Inferior parietal cortex (tissue), 1 donor: ENCODE measurements around the gene KCNK3.

Source experiments
- DNase-seq: peaks from one replicate; pipeline ENCODE4 v3.0.0-alpha.2; 2016; ENCODE audit errors: extremely low spot score

The KCNK3 gene

DNA sequence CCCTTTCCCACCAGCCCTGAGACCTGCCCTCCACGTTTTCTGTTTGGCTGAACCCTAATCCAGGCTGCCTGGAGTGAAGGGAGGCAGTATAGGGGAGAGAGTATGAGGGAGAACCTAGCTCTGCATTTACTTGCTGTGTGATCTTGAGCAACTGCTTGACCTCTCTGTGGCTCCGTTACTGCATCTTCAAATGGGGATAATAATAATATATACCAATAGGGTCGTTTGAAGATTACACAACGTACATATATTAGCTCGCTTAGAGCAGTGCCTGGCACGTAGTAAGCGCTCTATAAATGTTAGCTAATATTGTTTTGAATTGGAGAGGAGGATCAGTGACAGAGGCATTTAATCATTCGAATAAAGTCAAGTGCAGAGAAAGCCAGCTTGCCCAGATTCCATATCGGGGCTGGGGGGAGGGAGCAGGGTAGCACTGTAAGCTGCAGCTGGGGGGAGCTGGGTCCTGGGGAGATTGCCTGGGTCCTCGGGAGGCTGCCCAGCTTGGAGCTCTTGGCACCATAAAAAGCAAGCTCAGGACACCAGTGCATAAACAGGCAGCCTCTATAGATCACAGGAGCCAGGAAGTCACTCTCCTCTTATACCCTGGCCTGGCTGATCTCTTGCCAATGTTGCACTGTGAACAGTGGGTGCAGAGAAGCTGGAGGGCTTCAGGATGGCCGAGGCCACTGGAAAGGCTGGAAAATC is 19.1 kb downstream of the KCNK3 start:
- no peak for DNase-seq

DNA sequence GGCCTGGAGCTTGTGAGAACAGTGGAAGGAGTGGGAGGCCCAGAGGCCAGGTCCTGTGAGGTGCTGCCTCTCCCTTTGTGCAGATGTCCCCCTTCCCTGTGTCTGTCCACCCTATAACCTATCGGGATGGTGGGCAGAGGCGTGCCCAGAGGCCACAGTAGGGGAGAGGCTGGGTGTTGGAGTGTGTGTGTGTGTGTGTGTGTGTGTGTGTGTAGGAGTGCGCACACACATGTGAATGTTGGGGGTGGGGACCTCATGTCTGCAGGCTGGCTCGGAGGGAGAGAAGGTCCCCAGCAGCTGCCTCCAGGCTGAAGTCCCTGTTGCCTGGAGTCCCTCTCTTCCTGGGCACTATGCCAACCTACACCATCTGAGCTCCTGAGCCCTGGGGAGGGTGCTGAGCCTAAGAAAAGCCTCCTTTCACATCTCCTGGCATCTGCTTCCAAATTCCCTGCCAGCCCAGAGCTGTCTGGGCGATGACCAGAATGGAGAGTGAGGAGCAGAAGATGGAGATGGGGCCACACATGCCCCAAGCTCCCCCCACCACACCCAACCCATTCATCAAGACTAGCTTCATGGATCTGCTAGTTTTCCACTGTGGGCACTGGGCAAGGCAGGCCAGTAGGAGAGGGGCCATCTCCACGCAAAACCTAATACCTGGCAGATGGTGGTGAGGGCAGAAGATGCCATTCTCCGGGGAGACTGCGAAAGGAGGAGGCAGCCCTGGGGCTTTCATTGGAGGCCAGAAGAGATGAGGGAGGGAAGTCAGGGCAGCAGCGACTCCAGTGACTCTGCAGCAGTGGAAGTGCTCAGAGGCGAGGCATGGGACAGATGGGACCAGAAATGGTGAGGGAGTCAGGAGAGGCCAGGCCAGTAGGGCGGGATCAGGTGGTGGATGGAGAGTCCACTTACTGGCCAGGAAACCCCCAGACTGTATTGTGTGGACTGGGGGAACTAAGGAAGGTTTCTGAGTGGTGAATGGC is 20.3 kb downstream of the KCNK3 start:
- peak; percentile 86 for DNase-seq

DNA sequence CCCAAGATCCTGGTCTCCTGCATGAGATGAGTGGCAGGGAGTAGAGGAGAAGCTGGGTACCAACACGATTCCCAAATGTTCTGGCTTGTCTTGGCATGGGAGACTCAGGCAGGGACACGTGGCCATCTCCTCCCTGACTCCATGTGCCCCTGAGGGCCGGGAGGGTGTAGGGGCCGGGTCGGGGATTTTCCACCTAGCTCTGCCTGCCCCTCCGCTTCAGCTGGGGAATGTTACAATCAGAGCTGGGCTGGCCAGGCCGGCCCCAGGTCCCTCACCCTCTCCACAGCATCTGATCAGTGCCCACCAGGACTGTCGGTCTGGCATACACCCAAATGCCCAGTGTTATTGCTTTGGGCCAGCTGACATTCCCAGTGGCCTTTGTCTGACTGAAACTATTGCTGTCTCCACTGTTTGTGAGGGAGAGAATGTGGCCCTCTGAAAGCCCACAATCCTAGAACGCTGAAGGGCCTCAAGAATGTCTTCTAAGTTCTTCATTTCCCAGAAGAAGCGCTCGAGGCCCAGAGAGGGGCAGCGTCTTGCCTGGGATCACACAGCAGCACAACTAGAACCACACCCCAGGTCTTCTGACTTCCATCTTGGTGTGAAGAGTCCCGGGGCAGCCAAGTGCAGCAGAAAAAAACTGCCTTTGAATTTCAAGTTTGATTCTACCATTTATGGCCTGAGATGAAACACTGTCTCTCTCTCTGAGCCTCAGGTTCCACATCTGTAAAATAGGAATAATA is 23.2 kb downstream of the KCNK3 start:
- no peak for DNase-seq

DNA sequence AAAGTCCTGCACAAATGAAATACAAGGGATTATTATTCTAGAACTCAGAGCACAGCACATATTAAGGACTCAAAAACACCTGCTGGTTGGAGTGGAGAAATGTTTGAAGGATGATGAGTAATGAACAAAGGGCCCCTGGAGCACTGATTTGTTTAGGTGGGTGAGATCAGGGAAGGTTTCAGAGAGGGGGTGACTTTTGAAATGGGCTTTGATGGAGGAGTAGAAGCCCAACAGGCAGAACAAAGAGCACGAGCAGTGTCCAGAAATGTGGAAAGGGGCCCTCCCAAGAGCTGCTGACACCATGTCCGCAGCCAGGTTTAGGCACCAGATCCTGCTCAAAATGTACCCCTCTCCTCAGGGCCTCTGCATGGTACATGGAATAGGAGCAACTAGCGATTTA is 23.8 kb downstream of the KCNK3 start:
- DNase-seq, result no peak

- DNase-seq, result no peak
Measured at GRCh38 chr2:26716769-26717168, 24.2 kb downstream of the KCNK3 start.

- DNase-seq, result no peak
Measured at GRCh38 chr2:26717362-26717761, 24.8 kb downstream of the KCNK3 start.

GRCh38 chr2:26718949-26719686 is 26.6 kb downstream of the KCNK3 start:
- DNase-seq, result no peak

DNA sequence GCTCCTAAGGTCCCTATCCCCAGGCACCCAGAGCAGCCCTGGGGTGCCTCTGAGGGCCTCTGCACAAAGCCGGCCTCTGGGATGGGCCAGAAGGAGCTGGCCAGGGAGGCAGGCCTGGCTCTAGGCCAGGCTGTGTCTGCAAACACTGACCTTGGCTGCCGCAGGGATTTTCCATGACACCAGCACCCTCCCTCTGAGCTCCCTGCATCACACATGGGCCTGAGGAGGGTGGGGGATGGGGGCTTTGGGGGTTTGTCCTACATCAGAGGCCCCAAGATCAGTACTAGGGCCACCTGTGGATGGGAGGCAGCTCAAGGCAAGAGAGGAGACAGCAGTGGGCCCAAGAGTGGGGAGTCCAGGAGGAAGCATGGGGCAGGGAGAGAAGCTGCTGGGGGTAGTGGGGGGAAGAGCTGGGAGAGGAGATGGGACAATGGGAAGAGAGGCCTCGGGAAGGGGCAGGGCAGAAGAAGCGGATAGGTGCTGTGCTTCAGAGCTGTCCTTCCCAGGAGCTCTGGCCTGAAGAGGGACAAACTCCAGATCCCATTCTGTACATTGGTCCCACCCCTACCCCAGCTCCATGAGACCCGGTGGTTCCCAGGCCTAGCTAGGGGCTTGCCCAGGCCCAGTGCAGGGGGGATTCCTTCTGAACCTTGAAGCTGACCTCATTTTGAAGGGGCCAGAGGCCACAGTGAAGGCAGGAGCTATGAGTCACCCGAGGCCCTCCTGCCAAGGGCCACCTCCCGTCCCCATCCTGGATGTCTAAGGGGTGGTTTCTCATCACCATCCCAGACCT is 28.0 kb downstream of the KCNK3 start:
- DNase-seq, result no peak

DNA sequence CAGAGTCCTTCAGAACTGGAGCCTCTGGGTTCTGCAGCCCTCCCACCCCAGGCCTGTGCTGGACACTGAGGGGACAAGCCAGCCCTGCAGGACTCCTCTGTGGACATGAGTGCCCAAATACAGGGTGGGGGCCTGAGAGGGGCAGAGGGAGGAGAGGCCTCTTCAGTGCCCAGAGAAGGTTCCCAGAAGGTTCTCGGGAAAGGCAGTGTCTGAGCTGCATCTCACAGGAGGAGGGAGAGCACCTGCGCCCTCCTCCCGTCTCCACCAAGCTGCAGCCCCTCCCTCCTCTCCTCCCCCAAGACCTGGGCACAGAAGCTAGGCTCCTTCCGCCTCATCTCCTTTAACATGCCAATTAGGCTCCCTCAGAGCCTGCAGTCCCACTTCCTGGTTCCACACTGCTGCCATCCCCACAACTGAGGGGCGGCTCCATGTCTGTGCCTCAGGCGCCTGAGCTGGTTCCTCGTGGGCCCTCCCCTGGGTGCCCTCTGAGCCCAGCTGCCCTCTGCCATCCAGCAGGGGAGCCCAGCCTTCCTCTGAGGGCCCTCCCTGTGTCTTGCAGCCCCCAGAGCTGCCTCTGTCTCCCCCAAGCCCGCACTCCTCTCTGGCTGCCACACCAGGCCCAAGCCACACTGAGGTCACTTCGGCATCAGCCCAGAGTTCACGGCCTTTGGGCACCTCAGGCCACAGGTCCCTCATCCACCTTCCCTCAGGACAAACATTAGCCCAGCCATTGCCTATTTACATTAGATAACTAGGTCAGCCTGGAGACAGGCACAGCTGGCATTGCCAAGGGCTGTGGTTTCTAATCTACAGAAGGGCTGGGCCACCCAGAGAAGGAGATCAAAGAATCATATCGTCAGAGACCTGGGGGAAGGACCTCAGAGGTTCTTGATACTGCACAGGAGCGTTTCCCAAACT is 28.9 kb downstream of the KCNK3 start:
- DNase-seq, result no peak

GRCh38 chr2:26722328-26722727 is 29.8 kb downstream of the KCNK3 start:
- no peak for DNase-seq

GRCh38 chr2:26722911-26723310 is 30.4 kb downstream of the KCNK3 start:
- no peak for DNase-seq

DNA sequence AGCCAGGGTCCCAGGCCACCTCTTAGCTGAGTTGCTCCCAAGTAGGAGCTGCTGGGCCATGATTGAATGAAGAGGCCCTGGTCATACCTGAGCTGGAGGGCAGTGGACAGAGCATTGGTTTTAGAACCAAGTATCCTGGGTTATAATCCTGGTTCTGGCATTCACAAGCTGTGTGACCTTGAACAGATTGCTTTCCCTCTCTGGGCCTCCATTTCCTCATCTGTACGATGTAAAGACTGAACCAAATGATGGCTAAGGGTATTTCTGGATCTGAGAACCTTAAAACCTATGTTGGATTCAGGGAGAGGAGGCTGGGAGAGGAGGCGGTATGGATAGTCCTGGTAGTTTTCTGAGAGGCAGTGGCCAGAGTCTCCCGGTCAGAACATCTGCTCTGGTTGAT is 31.0 kb downstream of the KCNK3 start:
- no peak for DNase-seq

DNA sequence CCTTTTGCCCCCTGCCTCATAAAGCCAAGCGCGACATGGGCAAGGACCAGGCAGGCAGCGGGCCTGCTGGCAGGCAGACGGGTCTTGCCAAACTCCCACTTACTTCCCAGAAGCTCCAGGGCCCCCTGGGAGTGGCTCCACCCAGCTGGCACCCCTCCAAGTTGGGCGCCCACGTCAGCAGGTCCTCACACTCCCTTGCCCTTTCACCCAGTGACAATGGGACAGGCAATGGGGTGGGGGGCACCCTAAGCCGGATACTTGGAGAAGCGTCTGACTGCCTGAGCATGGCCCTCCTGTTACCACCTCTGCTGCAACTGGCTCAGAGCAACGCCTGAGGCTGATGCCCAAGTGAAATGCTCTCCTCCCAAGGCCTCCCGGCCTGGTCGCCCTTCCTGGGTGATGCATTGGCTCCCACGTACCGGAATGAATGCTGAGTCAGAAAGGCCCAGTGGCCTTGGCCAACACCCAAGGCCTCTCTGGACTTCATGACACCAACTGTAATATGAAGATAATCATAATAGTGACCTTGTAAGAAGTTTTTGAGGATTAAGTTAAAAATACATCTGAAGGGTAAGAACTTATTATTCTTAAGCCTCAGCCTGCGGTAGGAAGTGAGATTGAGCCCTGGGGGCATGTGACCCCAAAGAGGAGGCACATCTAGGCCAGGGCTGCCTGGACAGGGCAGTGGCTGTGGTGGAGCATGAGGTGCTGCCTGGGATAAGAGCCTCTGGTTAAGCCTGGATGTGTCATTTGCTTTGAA is 31.6 kb downstream of the KCNK3 start:
- no peak for DNase-seq

GRCh38 chr2:26724784-26725520 is 32.4 kb downstream of the KCNK3 start:
- DNase-seq, result no peak

DNA sequence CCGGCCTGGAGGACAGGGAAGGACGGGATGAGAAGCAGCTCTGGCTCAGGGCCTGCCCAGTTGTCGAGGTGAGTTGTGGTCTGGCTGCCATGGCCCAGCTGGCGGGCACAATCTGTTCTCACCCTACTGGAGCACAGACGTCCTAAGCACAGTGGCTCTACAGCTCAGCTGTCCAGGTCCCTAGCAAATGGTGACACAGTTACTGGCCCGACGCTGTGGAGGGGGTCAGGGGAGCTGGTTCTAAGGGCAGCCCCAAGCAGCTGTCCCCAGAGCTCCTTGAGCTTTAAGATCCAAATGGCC is 32.9 kb downstream of the KCNK3 start:
- no peak for DNase-seq

DNA sequence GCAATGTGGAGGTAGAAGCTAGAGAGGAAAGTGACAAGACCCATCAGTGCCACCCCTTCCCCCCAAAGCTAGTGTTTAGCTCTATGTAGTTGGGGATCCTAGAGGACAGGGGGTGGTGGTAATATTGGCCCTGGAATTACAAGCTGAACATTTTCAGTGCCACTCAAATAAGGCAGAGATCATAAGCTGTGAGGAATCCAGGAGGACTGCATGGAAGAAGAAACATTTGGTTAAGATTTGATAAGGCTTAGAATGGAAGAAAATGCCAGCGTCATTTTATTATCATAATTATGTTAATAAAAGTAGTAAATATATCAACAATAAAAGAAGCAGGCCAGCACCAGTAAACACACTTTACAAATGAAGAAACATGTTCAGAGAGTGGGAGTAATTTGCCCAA is 33.7 kb downstream of the KCNK3 start:
- no peak for DNase-seq

DNA sequence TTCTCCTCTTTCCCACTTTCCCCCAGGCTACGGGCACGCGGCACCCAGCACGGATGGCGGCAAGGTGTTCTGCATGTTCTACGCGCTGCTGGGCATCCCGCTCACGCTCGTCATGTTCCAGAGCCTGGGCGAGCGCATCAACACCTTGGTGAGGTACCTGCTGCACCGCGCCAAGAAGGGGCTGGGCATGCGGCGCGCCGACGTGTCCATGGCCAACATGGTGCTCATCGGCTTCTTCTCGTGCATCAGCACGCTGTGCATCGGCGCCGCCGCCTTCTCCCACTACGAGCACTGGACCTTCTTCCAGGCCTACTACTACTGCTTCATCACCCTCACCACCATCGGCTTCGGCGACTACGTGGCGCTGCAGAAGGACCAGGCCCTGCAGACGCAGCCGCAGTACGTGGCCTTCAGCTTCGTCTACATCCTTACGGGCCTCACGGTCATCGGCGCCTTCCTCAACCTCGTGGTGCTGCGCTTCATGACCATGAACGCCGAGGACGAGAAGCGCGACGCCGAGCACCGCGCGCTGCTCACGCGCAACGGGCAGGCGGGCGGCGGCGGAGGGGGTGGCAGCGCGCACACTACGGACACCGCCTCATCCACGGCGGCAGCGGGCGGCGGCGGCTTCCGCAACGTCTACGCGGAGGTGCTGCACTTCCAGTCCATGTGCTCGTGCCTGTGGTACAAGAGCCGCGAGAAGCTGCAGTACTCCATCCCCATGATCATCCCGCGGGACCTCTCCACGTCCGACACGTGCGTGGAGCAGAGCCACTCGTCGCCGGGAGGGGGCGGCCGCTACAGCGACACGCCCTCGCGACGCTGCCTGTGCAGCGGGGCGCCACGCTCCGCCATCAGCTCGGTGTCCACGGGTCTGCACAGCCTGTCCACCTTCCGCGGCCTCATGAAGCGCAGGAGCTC is 35.4 kb downstream of the KCNK3 start:
- no peak for DNase-seq
